ENCODE measurements around the gene ABI1.

The ABI1 gene

DNA sequence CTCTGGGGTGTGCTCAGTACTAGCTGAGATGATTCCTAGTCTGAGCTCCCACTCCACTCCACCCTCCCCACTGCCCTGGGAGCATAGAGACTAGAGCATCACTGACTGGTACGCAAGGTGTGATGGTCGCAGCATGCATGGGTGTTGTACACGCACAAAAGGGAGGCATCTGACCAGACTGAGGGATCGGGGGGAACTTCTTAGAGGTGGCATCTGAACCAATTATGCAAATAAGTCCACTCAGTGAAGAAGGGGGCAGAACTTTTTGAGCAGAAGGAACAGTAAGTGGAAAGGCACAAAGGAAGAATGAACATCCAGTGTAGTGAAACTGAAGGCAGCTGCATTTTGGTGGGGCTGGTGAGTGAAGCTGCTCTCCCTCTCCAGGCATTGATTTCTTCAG, 137.7 kb downstream of the ABI1 start:
- no peak for DNase-seq (ENCODE audit: extremely low read depth, low read depth)
- no peak for TF ChIP-seq CTCF (IDR thresholded peaks at IDR 0.05; ENCODE audit: low read depth, low read length)

- DNase-seq (ENCODE audit: extremely low read depth, low read depth) = no peak
- TF ChIP-seq CTCF (IDR thresholded peaks at IDR 0.05; ENCODE audit: low read depth, low read length) = no peak
These were observed 139.2 kb downstream of the ABI1 start for GRCh38 chr10:26721561-26721960.

DNA sequence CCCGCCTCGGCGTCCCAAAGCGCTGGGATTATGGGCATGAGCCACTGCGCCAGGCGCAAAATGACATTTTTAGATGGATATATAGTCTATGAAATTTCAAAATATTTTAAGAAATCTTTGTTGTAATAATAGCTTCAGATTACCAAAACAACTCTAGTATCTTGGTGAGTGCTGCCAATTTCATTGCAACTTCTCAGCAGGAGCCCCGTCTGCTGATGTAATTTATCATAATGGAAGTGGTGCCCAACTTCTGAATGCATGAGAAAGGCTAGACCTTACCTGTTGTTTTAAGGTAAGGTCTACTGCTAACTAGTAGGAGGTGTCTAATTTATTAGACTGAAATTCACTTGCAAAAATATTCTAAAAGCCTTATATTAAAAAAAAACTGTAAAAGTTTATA, 143.3 kb downstream of the ABI1 start:
- no peak for DNase-seq (ENCODE audit: extremely low read depth, low read depth)
- TF ChIP-seq CTCF (IDR thresholded peaks at IDR 0.05; ENCODE audit: low read depth, low read length) = no peak

GRCh38 chr10:26715137-26715487, 145.6 kb downstream of the ABI1 start:
- TF ChIP-seq CTCF (IDR thresholded peaks at IDR 0.05; ENCODE audit: low read depth, low read length) = no peak
- DNase-seq (ENCODE audit: extremely low read depth, low read depth) = no peak

- no peak for DNase-seq (ENCODE audit: extremely low read depth, low read depth)
- no peak for TF ChIP-seq CTCF (IDR thresholded peaks at IDR 0.05; ENCODE audit: low read depth, low read length)
These were observed 146.2 kb downstream of the ABI1 start for GRCh38 chr10:26714415-26715136.

DNA sequence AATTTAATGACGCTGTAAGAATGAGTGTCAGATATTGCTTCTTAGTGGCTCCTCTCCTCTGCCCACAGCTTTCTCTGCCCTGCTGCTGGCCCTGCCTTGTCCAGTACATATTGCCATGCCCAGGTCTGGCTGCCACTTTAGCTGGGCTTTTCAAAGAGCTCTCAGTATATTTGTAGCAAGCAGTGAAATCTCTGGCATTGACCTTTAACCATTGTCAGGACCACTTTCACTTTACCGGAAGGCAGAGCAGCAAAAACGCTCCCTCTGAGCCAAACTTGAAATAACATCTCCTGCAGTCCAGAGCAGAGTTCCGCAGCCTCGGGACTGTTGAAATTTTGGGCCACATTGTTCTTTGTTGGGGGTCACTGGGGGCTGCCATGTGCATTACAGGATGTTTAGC, 149.4 kb downstream of the ABI1 start:
- no peak for DNase-seq (ENCODE audit: extremely low read depth, low read depth)
- no peak for TF ChIP-seq CTCF (IDR thresholded peaks at IDR 0.05; ENCODE audit: low read depth, low read length)

DNA sequence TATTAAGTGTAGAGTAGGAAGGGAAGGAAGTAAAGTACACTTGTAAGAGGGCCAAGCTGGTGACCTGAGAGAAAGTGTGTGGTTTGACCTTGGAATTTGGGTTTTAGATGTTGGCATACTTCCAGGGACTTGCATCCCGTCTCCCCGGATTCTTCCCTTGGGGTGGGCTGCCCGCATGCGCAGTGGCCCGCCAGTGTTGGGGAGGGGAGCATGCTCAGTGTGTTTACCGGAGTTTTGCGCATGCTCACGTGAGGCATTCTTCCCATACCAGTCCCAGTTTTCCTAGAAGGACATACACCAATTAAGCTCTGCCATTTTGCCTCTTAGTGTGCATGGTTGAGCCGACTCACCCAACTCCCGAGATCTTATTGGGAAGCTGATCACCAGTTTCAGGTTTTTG, 153.8 kb downstream of the ABI1 start:
- TF ChIP-seq CTCF (IDR thresholded peaks at IDR 0.05; ENCODE audit: low read depth, low read length) = no peak
- DNase-seq (ENCODE audit: extremely low read depth, low read depth) = no peak

All from AG09319 (cell line).